Esophagus muscularis mucosa (tissue), 3 donors: ENCODE measurements around the gene PLXNA4.

ENCODE experiments used
- POLR2A ChIP-seq: fragments of 450-650 bp; IDR thresholded peaks from one replicate; pipeline ENCODE4 v1.6.1; 2017; ENCODE audit warnings: antibody characterized with exemption, moderate library complexity, mild to moderate bottlenecking, low read depth
- POLR2AphosphoS5 ChIP-seq, 2 donors: sonication (generic); formaldehyde crosslinking; IDR thresholded peaks; one replicate each; pipeline ENCODE4 v1.6.1; 2017; ENCODE audit warnings: antibody characterized with exemption in 2 of 2
- TF ChIP-seq, protein P1 (sequence below), 3 experiments: fragments of 200-600 bp in 2 of 3; fragments of 450-650 bp in 1 of 3; sonication (generic) in 2 of 3; IDR thresholded peaks; one replicate each; pipeline ENCODE4 v1.5.1; 2017 to 2019; ENCODE audit warnings: antibody characterized with exemption in 3 of 3, mild to moderate bottlenecking in 2 of 3, moderate library complexity in 1 of 3

DNA sequence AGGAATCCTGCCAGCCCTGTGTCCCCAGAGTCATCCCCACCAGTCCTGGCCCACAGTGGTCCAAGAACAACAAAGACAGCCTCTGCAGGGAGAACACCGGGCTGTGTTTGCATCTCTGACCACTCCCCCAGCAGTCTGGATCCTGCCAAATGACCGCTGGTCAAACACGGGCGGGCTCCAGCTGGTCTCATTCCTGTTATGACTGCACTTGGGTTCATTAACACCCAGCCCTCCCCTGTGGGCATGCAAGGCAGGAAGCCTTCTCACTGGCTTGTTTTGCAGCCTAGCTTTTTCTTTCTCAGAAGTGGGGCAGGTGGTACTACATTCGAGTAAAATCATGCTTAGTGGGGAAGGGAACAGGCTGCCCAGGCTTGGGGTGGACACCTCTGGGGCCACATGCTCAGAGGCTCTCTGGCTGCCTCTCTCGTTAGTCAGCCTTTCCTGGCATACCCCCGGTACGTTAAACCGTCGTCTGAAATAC is 190.0 kb downstream of the PLXNA4 start:
- TF ChIP-seq POLR2AphosphoS5 (IDR thresholded peaks at IDR 0.05) (peak; percentile 40 to 47), POLR2A (no peak)
- TF ChIP-seq, protein P1, sequence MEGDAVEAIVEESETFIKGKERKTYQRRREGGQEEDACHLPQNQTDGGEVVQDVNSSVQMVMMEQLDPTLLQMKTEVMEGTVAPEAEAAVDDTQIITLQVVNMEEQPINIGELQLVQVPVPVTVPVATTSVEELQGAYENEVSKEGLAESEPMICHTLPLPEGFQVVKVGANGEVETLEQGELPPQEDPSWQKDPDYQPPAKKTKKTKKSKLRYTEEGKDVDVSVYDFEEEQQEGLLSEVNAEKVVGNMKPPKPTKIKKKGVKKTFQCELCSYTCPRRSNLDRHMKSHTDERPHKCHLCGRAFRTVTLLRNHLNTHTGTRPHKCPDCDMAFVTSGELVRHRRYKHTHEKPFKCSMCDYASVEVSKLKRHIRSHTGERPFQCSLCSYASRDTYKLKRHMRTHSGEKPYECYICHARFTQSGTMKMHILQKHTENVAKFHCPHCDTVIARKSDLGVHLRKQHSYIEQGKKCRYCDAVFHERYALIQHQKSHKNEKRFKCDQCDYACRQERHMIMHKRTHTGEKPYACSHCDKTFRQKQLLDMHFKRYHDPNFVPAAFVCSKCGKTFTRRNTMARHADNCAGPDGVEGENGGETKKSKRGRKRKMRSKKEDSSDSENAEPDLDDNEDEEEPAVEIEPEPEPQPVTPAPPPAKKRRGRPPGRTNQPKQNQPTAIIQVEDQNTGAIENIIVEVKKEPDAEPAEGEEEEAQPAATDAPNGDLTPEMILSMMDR (IDR thresholded peaks at IDR 0.05) = no peak
